HL-60 (cell line): ENCODE data around the gene HMOX2.

Experiments used
- DNase-seq, 2 experiments: peaks; one replicate each; pipeline ENCODE4 v3.0.0-alpha.2; 2010 to 2020; ENCODE audit warnings: low read depth in 1 of 2, low spot score in 1 of 2
- H3K27ac ChIP-seq: fragments of 250-450 bp; sonication (Bioruptor Pico); replicated peaks from 2 replicates; pipeline ENCODE4 v1.5.1; 2020; ENCODE audit warnings: mild to moderate bottlenecking, moderate library complexity
- H3K27me3 ChIP-seq: fragments of 250-450 bp; sonication (Bioruptor Pico); 2 replicates; pipeline ENCODE4 v1.5.1; 2021; ENCODE audit warnings: mild to moderate bottlenecking, moderate library complexity; ENCODE audit not compliant: insufficient read depth, poor library complexity, severe bottlenecking
- H3K4me3 ChIP-seq: replicated peaks from 2 replicates; pipeline ENCODE4 v1.5.1; 2011; ENCODE audit warnings: mild to moderate bottlenecking, control low read depth, low read length; ENCODE audit not compliant: insufficient read depth
- CTCF ChIP-seq: IDR thresholded peaks from one replicate; pipeline ENCODE4 v1.5.1; 2011; ENCODE audit warnings: low read length, control low read depth, inconsistent platforms; ENCODE audit not compliant: insufficient read depth
- GABPA ChIP-seq: IDR thresholded peaks from 2 replicates; pipeline ENCODE4 v1.6.1; 2012; ENCODE audit warnings: low read depth
- POLR2AphosphoS5 ChIP-seq: IDR thresholded peaks from 2 replicates; pipeline ENCODE4 v1.6.1; 2012; ENCODE audit warnings: low read depth
- REST ChIP-seq: IDR thresholded peaks from 2 replicates; pipeline ENCODE4 v1.6.1; 2012; ENCODE audit warnings: low read depth; ENCODE audit not compliant: insufficient replicate concordance
- SPI1 ChIP-seq: IDR thresholded peaks from 2 replicates; pipeline ENCODE4 v1.6.1; 2012; ENCODE audit warnings: low read depth, mild to moderate bottlenecking, borderline replicate concordance

HMOX2 gene

GRCh38 chr16:4474192-4474961 is 1.8 kb upstream of the HMOX2 start, which contains the start of gene NMRAL1:
Gene NMRAL1, minus strand, starts transcription at chr16:4474625. Its CDS starts 493 bp downstream, at chr16:4474132.
- no peaks in the 10 kb centered on the region for H3K27me3 ChIP-seq
- no peak for TF ChIP-seq REST
- no peak for TF ChIP-seq CTCF
- TF ChIP-seq GABPA, result no peak; the same call in 1 of the 2 replicates
- peak; percentile 61 for TF ChIP-seq POLR2AphosphoS5
- no peak for TF ChIP-seq SPI1
- peak within 1 kb of the TSS; percentile 78 for H3K4me3 ChIP-seq
- H3K27ac ChIP-seq, result peak within 1 kb of the TSS; percentile 81
- DNase-seq, result peak; percentile 77 to 97

- H3K27ac ChIP-seq, result no peak overlapping the region
- peak in 1 of 2 experiments; percentile 55 for DNase-seq
- TF ChIP-seq GABPA, result no peak
- peak; percentile 21 for TF ChIP-seq CTCF
- no peaks in the 10 kb centered on the region for H3K27me3 ChIP-seq
- no peak overlapping the region for H3K4me3 ChIP-seq
Observed at GRCh38 chr16:4477966-4478365, 1.8 kb downstream of the HMOX2 start.

GRCh38 chr16:4481526-4481925 is 5.3 kb downstream of the HMOX2 start:
- H3K4me3 ChIP-seq, result no peak overlapping the region
- no peak for DNase-seq
- no peak for TF ChIP-seq GABPA
- TF ChIP-seq SPI1, result no peak
- no peak for TF ChIP-seq CTCF
- TF ChIP-seq REST, result no peak
- TF ChIP-seq POLR2AphosphoS5, result no peak
- no peak overlapping the region for H3K27ac ChIP-seq
- H3K27me3 ChIP-seq, result no peaks in the 10 kb centered on the region

- TF ChIP-seq SPI1 (no peak), REST (no peak), GABPA (no peak), CTCF (no peak), POLR2AphosphoS5 (no peak)
- Histone ChIP-seq H3K27ac (no peak overlapping the region), H3K27me3 (no peaks in the 10 kb centered on the region), H3K4me3 (no peak overlapping the region)
- no peak for DNase-seq
Observed at GRCh38 chr16:4481963-4482362, 5.8 kb downstream of the HMOX2 start.
